GM18499 (cell line): ENCODE results near the gene FOXO1.

Experiments used
- ATAC-seq: cut with Tn5 transposase; IDR thresholded peaks from one replicate; pipeline ENCODE4 v1.9.1; 2021; ENCODE audit warnings: moderate number of reproducible peaks; ENCODE audit not compliant: insufficient read depth, unreplicated experiment

The FOXO1 gene

GRCh38 chr13:40520916-40521315, 145.5 kb downstream of the FOXO1 start:
- no peak for ATAC-seq

GRCh38 chr13:40519637-40520036, 146.8 kb downstream of the FOXO1 start:
- ATAC-seq: no peak

GRCh38 chr13:40518481-40518882, 148.0 kb downstream of the FOXO1 start:
- no peak for ATAC-seq

GRCh38 chr13:40517486-40518480, 148.7 kb downstream of the FOXO1 start:
- ATAC-seq: peak; percentile 89

- ATAC-seq: no peak
Observed at GRCh38 chr13:40515702-40516101, 150.7 kb downstream of the FOXO1 start.

- ATAC-seq: no peak
Observed at GRCh38 chr13:40514802-40515201, 151.6 kb downstream of the FOXO1 start.

GRCh38 chr13:40509876-40510275, 156.6 kb downstream of the FOXO1 start:
- no peak for ATAC-seq

- ATAC-seq: no peak
Observed at GRCh38 chr13:40508767-40509342, 157.6 kb downstream of the FOXO1 start.

GRCh38 chr13:40508127-40508526, 158.3 kb downstream of the FOXO1 start:
- no peak for ATAC-seq

GRCh38 chr13:40506592-40507446, 159.6 kb downstream of the FOXO1 start:
- no peak for ATAC-seq
